ENCODE results near the gene PDCD1.
A peak's percentile ranks its signal among the peaks of the same experiment; 100 is the strongest.

PDCD1 gene

GRCh38 chr2:241863536-241863954 is 4.9 kb upstream of the PDCD1 start:
- peaks cover 5% of the 10 kb centered on the region for H3K27me3 ChIP-seq (replicated peaks; ENCODE audit: control insufficient read depth, insufficient read depth, low read length)
- TF ChIP-seq, protein P1, sequence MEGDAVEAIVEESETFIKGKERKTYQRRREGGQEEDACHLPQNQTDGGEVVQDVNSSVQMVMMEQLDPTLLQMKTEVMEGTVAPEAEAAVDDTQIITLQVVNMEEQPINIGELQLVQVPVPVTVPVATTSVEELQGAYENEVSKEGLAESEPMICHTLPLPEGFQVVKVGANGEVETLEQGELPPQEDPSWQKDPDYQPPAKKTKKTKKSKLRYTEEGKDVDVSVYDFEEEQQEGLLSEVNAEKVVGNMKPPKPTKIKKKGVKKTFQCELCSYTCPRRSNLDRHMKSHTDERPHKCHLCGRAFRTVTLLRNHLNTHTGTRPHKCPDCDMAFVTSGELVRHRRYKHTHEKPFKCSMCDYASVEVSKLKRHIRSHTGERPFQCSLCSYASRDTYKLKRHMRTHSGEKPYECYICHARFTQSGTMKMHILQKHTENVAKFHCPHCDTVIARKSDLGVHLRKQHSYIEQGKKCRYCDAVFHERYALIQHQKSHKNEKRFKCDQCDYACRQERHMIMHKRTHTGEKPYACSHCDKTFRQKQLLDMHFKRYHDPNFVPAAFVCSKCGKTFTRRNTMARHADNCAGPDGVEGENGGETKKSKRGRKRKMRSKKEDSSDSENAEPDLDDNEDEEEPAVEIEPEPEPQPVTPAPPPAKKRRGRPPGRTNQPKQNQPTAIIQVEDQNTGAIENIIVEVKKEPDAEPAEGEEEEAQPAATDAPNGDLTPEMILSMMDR (IDR thresholded peaks at IDR 0.05; ENCODE audit: insufficient read depth, low read length, poor library complexity, severe bottlenecking) = no peak
- H3K36me3 ChIP-seq (ENCODE audit: control insufficient read depth, insufficient read depth, low read length) = no peaks in the 10 kb centered on the region
- 0 out of 2 replicates have a peak overlapping the region, but pooled peaks have one; percentile 8 for H3K4me3 ChIP-seq (replicated peaks; ENCODE audit: low read depth, low read length)
- DNase-seq (ENCODE audit: extremely low read depth, insufficient read length) = peak; percentile 74

DNA sequence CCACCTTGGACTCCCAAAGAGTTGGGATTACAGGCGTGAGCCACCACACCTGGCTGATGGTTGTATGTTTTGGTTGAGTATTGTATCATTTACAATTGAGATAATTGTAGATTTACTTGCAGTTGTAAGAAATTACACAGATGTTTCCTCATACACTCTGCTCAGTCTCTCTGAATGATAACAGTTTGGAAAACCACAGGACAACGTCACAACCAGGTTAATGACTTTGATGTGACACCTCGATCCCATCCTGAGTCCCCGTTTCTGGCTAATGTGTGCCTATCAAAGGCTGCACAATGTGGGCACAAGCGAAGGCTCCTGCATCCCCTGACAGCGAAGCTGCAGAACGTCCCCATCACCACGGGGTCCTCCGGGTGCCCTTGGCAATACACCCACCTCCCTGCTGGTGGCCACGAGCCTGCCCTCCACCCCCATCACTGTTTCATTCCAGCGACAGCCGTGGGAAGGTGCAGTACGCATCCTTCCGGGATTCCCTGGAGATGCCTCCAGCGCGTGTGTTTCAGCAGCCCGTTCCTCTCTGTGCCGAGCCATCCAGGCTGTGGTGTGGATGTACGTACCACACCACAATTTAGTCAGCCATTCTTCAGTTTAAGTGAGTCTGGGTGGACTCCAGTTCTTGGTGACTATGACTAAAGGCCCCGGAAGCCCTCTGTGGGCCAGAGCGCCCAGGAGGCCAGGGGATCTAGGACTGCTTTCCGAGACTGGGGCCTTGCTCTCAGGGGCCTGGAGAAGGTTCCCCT is 4.3 kb upstream of the PDCD1 start:
- Histone ChIP-seq H3K36me3 (ENCODE audit: control insufficient read depth, insufficient read depth, low read length) (no peaks in the 10 kb centered on the region), H3K4me3 (replicated peaks; ENCODE audit: low read depth, low read length) (0 out of 2 replicates have a peak overlapping the region, but pooled peaks have one; percentile 8), H3K27me3 (replicated peaks; ENCODE audit: control insufficient read depth, insufficient read depth, low read length) (peaks cover 5% of the 10 kb centered on the region)
- DNase-seq (ENCODE audit: extremely low read depth, insufficient read length) = no peak
- TF ChIP-seq, protein P1 (IDR thresholded peaks at IDR 0.05; ENCODE audit: insufficient read depth, low read length, poor library complexity, severe bottlenecking) = no peak

DNA sequence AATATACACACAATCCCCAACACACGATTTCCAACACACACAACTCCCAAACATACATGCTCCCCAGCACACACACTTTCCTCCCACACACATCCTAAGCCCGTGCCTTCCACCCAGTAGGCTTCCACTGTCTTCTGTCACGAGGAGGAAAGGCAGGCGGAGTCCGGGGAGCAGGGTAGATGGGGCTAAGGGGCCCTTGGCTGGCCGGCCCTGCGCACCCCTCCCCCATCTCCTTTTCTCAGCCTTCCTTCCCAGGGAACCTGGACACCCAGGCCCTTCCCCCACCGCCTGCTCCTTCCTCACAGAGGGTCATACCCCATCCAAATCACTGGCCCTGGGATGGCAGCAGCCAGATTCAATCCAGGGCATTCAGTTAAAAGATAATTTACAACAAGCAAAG is 3.4 kb upstream of the PDCD1 start:
- TF ChIP-seq, protein P1 (IDR thresholded peaks at IDR 0.05; ENCODE audit: insufficient read depth, low read length, poor library complexity, severe bottlenecking) = no peak
- Histone ChIP-seq H3K27me3 (replicated peaks; ENCODE audit: control insufficient read depth, insufficient read depth, low read length) (peaks cover 3% of the 10 kb centered on the region), H3K36me3 (ENCODE audit: control insufficient read depth, insufficient read depth, low read length) (no peaks in the 10 kb centered on the region), H3K4me3 (replicated peaks; ENCODE audit: low read depth, low read length) (no peak overlapping the region)
- no peak for DNase-seq (ENCODE audit: extremely low read depth, insufficient read length)

- peaks cover 3% of the 10 kb centered on the region for H3K27me3 ChIP-seq (replicated peaks; ENCODE audit: control insufficient read depth, insufficient read depth, low read length)
- H3K4me3 ChIP-seq (replicated peaks; ENCODE audit: low read depth, low read length) = no peak overlapping the region
- no peaks in the 10 kb centered on the region for H3K36me3 ChIP-seq (ENCODE audit: control insufficient read depth, insufficient read depth, low read length)
- DNase-seq (ENCODE audit: extremely low read depth, insufficient read length) = no peak
- TF ChIP-seq, protein P1 (IDR thresholded peaks at IDR 0.05; ENCODE audit: insufficient read depth, low read length, poor library complexity, severe bottlenecking) = no peak
Measured at GRCh38 chr2:241861264-241861663, 2.6 kb upstream of the PDCD1 start.

GRCh38 chr2:241860184-241861078 is 1.7 kb upstream of the PDCD1 start:
- peaks cover under 1% of the 10 kb centered on the region; the same call in 1 of the 2 replicates for H3K27me3 ChIP-seq (replicated peaks; ENCODE audit: control insufficient read depth, insufficient read depth, low read length)
- TF ChIP-seq, protein P1 (IDR thresholded peaks at IDR 0.05; ENCODE audit: insufficient read depth, low read length, poor library complexity, severe bottlenecking) = peak; percentile 1
- DNase-seq (ENCODE audit: extremely low read depth, insufficient read length) = peak; percentile 11
- H3K4me3 ChIP-seq (replicated peaks; ENCODE audit: low read depth, low read length) = peak overlapping the region; percentile 25
- no peaks in the 10 kb centered on the region for H3K36me3 ChIP-seq (ENCODE audit: control insufficient read depth, insufficient read depth, low read length)

Measured in GM06990 (cell line).